Measurements from ENCODE around the gene GZMH.

- TF ChIP-seq CTCF (IDR thresholded peaks at IDR 0.05; ENCODE audit: low read depth, low read length, poor library complexity, severe bottlenecking) (no peak), EZH2phosphoT487 (IDR thresholded peaks at IDR 0.05; ENCODE audit: borderline replicate concordance, low read length) (no peak)
These were observed 20.0 kb upstream of the GZMH start for GRCh38 chr14:24629521-24629920.

All from DOHH2 (cell line).